HG02943 (cell line): ENCODE measurements around the gene CCSER1.
"Not testable (repeated sequence)": the region's sequence is repeated elsewhere in the genome, so short reads cannot be mapped to it uniquely, and the experiment has no call there.

ENCODE experiments used
- ATAC-seq: cut with Tn5 transposase; IDR thresholded peaks from one replicate; pipeline ENCODE4 v1.9.1; 2021; ENCODE audit warnings: mild to moderate bottlenecking, low read depth, moderate library complexity; ENCODE audit not compliant: unreplicated experiment

CCSER1 gene

GRCh38 chr4:90281541-90282355 is 154.6 kb downstream of the CCSER1 start:
- ATAC-seq: no peak

DNA sequence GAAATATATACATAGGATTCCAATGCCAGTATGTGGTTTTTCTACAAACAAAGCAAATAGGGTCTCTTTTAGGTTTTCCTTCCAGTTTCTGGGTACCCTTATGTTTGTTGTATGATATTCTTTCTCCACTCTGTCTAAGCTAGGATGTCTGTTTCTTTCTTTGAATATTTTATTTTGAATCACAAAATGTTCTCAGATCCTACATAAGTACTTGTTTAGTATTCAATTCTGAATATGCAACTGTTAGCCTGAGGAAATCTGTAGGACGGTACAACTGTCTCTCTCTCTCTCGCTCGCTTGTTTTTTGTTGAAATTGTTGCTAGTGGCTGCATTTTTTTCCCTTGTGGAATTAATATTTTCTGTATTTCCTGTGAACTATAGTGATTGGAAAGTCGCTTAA is 163.2 kb downstream of the CCSER1 start:
- ATAC-seq: no peak

- ATAC-seq: no peak
Observed at GRCh38 chr4:90292438-90292837, 165.2 kb downstream of the CCSER1 start.

- ATAC-seq: no peak
Observed at GRCh38 chr4:90293320-90293719, 166.1 kb downstream of the CCSER1 start.

- no peak for ATAC-seq
Observed at GRCh38 chr4:90299373-90299772, 172.2 kb downstream of the CCSER1 start.

DNA sequence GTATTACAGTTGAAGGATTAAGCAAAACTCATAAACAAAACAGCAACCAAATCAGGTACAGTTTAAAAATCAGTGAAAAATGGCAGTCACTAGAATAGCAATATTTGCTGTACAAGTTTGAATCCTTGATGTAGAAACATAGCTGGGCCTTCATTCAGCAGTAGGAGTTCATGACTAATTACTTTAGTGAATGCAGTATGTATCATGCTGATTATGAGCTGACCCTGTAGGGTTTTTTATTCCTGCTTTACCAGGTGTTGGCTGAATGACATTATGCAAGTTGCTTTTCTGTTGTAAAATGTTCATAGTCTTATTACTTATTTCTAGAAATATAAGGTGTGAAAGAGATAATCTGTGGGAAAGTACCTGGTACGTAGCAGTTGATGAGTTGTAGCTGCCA is 179.6 kb downstream of the CCSER1 start:
- ATAC-seq: no peak

GRCh38 chr4:90317140-90317539 is 189.9 kb downstream of the CCSER1 start:
- not testable (repeated sequence) for ATAC-seq

GRCh38 chr4:90317785-90318184 is 190.6 kb downstream of the CCSER1 start:
- no peak for ATAC-seq

GRCh38 chr4:90318193-90318592 is 191.0 kb downstream of the CCSER1 start:
- ATAC-seq: no peak

DNA sequence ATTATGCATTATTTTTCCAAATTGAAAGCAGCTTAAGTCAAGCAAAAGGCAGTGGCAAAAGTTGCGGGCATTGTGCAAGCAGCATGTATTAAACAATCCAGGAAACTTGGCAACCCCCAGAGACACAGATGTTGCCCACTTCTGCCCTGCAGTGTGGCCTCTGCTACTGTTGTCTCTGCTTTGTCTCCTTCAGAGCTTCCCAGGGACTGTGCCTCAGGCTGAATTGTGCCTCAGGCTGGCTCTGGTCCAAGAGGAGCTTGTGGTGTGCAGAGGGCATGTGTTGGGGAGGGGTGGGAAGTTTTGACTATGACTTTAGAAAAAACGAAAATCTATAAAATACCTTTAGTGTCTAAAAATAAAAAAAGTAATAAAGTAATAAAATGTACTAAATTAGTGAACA is 201.4 kb downstream of the CCSER1 start:
- ATAC-seq: no peak

DNA sequence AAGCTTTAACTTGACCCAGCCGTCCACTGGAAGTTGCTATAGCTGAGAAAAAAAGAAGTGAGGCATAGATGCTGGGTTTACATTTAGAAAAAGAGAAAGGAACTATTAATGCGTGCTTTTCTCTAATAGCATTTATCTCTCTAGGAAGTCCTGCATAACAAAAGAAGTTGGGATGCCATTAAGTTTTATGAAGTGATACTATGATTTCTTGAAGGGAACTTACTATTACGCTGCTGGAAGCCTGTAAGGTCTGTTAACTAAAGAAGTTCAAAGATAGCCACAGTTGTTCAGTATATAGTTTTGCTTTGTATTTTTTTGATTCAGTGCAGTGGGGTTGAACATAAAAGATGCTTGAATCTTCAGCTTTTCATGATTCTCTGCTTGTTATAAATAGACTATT is 203.4 kb downstream of the CCSER1 start:
- ATAC-seq: no peak

GRCh38 chr4:90345549-90346215 is 218.5 kb downstream of the CCSER1 start:
- ATAC-seq: no peak

GRCh38 chr4:90349636-90350035 is 222.4 kb downstream of the CCSER1 start:
- ATAC-seq: no peak

GRCh38 chr4:90357117-90357710 is 230.0 kb downstream of the CCSER1 start:
- ATAC-seq: no peak

DNA sequence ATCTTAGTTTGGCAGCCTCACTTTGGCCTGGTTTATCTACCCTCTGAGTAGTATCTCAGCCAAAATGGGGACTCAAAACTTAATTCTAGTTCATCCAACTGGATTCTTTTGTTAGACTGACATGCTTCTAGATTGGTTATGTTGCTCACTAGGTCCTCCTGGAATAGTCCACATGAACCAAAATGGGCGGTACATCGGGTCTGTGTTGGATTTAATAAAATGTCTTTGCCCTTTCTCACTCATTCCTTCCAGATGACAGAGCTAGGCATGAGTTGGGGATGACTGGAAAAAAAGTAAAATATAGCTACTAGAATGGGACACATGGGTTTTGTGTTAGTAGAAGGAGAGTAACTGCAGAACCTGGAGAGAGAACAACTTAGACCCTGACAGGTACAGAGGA is 247.9 kb downstream of the CCSER1 start:
- ATAC-seq: no peak

- ATAC-seq: no peak
Observed at GRCh38 chr4:90393215-90393614, 266.0 kb downstream of the CCSER1 start.

- no peak for ATAC-seq
Observed at GRCh38 chr4:90403781-90404180, 276.6 kb downstream of the CCSER1 start.

DNA sequence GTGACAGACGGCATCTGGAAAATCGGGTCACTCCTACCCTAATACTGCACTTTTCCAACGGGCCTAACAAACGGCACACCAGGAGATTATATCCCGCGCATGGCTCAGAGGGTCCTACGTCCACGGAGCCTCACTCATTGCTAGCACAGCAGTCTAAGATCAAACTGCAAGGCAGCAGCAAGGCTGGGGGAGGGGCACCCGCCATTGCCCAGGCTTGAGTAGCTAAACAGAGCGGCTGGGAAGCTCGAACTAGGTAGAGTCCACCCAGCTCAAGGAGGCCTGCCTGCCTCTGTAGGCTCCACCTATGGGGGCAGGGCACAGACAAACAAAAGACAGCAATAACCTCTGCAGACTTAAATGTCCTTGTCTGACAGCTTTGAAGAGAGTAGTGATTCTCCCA is 280.7 kb downstream of the CCSER1 start:
- ATAC-seq: not testable (repeated sequence)

- not testable (repeated sequence) for ATAC-seq
Observed at GRCh38 chr4:90412786-90413185, 285.6 kb downstream of the CCSER1 start.

DNA sequence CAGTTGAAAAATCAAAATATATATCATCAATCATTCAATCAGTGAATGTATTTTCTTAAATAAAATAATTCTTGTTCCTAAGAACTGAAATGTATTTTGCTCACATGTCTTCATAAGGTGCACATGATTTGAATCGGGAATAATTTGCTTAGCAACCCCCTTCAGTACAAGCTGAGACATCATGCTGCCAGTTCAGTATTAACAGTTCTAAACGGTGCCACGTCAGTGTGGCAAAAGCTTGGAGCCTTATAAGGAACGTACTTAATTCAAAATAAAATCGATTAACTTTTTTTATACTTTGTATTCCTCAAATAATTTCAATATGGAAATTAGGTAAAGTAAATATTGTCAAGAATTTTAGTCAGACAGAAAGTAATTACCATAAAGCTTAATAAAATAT is 287.9 kb downstream of the CCSER1 start:
- ATAC-seq: no peak

DNA sequence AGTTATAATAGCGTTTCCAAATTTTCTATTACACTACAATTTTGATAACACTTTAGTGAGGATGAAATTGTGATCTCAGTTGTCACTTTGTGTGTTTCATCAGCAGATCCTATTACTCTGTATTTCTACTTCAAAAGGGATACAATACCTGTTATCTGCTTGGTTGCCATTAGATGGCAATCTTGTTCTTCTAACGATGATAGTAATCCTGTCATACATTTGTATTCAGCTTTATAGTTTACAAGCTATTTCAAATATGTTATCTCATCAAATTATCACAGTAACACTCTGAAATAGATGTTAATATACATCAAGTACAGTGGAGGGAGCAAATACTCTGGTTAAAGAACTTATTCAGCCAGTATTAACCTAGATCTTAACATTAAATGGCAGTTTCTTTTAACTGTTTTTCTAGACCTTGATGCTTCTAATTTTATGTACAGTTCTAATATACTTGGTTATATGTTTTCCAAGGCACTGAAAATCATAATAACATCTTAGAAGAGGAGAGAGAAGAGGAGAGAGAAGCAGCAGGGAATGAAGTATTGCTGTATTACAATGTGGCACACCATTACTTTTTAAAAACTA is 292.0 kb downstream of the CCSER1 start:
- ATAC-seq: peak; percentile 64
